Urinary bladder (tissue), 4 donors: ENCODE data around the gene RBBP6. TPM values are rescaled to one million over a fixed set of nuclear protein-coding genes. Genes with fewer than 3 reads are reported as not detected.
"Not testable (repeated sequence)": the region's sequence is repeated elsewhere in the genome, so short reads cannot be mapped to it uniquely, and the experiment has no call there.

Experiments
- DNase-seq: peaks from one replicate; pipeline ENCODE4 v3.0.0-alpha.2; 2015; ENCODE audit errors: extremely low spot score
- H3K27ac ChIP-seq: one replicate; pipeline ENCODE4 v1.5.1; 2013; ENCODE audit warnings: low read depth, mild to moderate bottlenecking, moderate library complexity
- H3K36me3 ChIP-seq: one replicate; pipeline ENCODE4 v1.6.1; 2013; ENCODE audit warnings: mild to moderate bottlenecking, moderate library complexity; ENCODE audit not compliant: insufficient read depth
- H3K4me1 ChIP-seq: one replicate; pipeline ENCODE4 v1.6.1; 2013; ENCODE audit warnings: mild to moderate bottlenecking, moderate library complexity; ENCODE audit not compliant: insufficient read depth
- H3K4me3 ChIP-seq: one replicate; pipeline ENCODE4 v1.5.1; 2013; ENCODE audit warnings: low read depth, low read length
- WGBS: extraction: QIAGEN DNeasy Blood & Tissue Kit; methylation state at CpG from one replicate; pipeline ENCODE4 v1.1.7; 2013; 5-methylcytosine and 5-hydroxymethylcytosine counted together
- polyA plus RNA-seq: library from polyadenylated mRNA; stranded (reverse); fragments of 200-250 nt; gene quantifications from one replicate; pipeline ENCODE4 v1.2.3, GENCODE V29; 2013
- total RNA-seq: library from RNA; depleted of rRNA; stranded (reverse); fragments of >200 nt; gene quantifications from one replicate; pipeline ENCODE4 v1.2.3, GENCODE V29; 2014
- donor health status: healthy with polysubstance abuse.
- donor health status: healthy.

RBBP6 gene
- total and polyA plus RNA-seq, 2 donors: 45.9 to 87.3 TPM

- Histone ChIP-seq H3K36me3 (peaks cover 14% of the 10 kb centered on the region), H3K4me1 (no peaks in the 10 kb centered on the region), H3K27ac (no peak overlapping the region), H3K4me3 (no peak overlapping the region)
- DNase-seq: no peak
These were observed 23.4 kb downstream of the RBBP6 start for GRCh38 chr16:24562811-24563210.

- Histone ChIP-seq H3K4me3 (no peak overlapping the region), H3K36me3 (peaks cover 14% of the 10 kb centered on the region), H3K27ac (no peak overlapping the region), H3K4me1 (no peaks in the 10 kb centered on the region)
- DNase-seq: no peak
- 69% methylated on average over 4 of the region's 4 CpGs for WGBS
These were observed 29.0 kb downstream of the RBBP6 start for GRCh38 chr16:24568392-24568791.

GRCh38 chr16:24571096-24571495, 31.7 kb downstream of the RBBP6 start:
- Histone ChIP-seq H3K36me3 (peaks cover 13% of the 10 kb centered on the region), H3K4me1 (no peaks in the 10 kb centered on the region), H3K4me3 (no peak overlapping the region), H3K27ac (no peak overlapping the region)
- no peak for DNase-seq
- 89% methylated on average over 6 of the region's 6 CpGs for WGBS

- Histone ChIP-seq H3K4me3 (no peak overlapping the region), H3K4me1 (no peaks in the 10 kb centered on the region), H3K27ac (no peak overlapping the region), H3K36me3 (peaks cover 7% of the 10 kb centered on the region)
- no peak for DNase-seq
- 94% methylated on average over 2 of the region's 2 CpGs for WGBS
These were observed 32.7 kb downstream of the RBBP6 start for GRCh38 chr16:24572069-24572468.

GRCh38 chr16:24573141-24573540, 33.8 kb downstream of the RBBP6 start:
- Histone ChIP-seq H3K36me3 (peaks cover 5% of the 10 kb centered on the region), H3K4me3 (no peak overlapping the region), H3K27ac (no peak overlapping the region), H3K4me1 (no peaks in the 10 kb centered on the region)
- 95% methylated on average over 6 of the region's 6 CpGs for WGBS
- no peak for DNase-seq

- H3K36me3 ChIP-seq, H3K4me1 ChIP-seq, H3K4me3 ChIP-seq, DNase-seq, H3K27ac ChIP-seq: not testable (repeated sequence)
- 97% methylated on average over 59 of the region's 66 CpGs for WGBS
These were observed 35.4 kb downstream of the RBBP6 start for GRCh38 chr16:24574515-24575485.

GRCh38 chr16:24575791-24576190, 36.4 kb downstream of the RBBP6 start:
- H3K27ac ChIP-seq, DNase-seq, H3K36me3 ChIP-seq, H3K4me3 ChIP-seq, H3K4me1 ChIP-seq: not testable (repeated sequence)
- 81% methylated on average over 4 of the region's 4 CpGs for WGBS

- Histone ChIP-seq H3K36me3 (no peaks in the 10 kb centered on the region), H3K27ac (no peak overlapping the region), H3K4me1 (no peaks in the 10 kb centered on the region), H3K4me3 (no peak overlapping the region)
- 86% methylated on average over 11 of the region's 11 CpGs for WGBS
- DNase-seq: no peak
These were observed 37.8 kb downstream of the RBBP6 start for GRCh38 chr16:24577167-24577566.

GRCh38 chr16:24580665-24581064, 41.3 kb downstream of the RBBP6 start:
- Histone ChIP-seq H3K27ac (no peak overlapping the region), H3K4me3 (no peak overlapping the region), H3K36me3 (no peaks in the 10 kb centered on the region), H3K4me1 (no peaks in the 10 kb centered on the region)
- 45% methylated on average over 5 of the region's 5 CpGs for WGBS
- DNase-seq: no peak

GRCh38 chr16:24583494-24583893, 44.1 kb downstream of the RBBP6 start:
- 84% methylated on average over 5 of the region's 5 CpGs for WGBS
- no peaks in the 10 kb centered on the region for H3K4me1 ChIP-seq
- DNase-seq: no peak
- H3K4me3 ChIP-seq: no peak overlapping the region
- no peak overlapping the region for H3K27ac ChIP-seq
- no peaks in the 10 kb centered on the region for H3K36me3 ChIP-seq

- H3K4me3 ChIP-seq: no peak overlapping the region
- no peak overlapping the region for H3K27ac ChIP-seq
- no peak for DNase-seq
- WGBS: 61% methylated on average over 1 of the region's 1 CpG
- no peaks in the 10 kb centered on the region for H3K36me3 ChIP-seq
- H3K4me1 ChIP-seq: no peaks in the 10 kb centered on the region
These were observed 50.6 kb downstream of the RBBP6 start for GRCh38 chr16:24589997-24590396.

GRCh38 chr16:24598777-24599437, 59.5 kb downstream of the RBBP6 start:
- Histone ChIP-seq H3K4me1 (no peaks in the 10 kb centered on the region), H3K4me3 (no peak overlapping the region), H3K27ac (no peak overlapping the region), H3K36me3 (no peaks in the 10 kb centered on the region)
- 89% methylated on average over 8 of the region's 8 CpGs for WGBS
- no peak for DNase-seq

GRCh38 chr16:24609417-24609739, 70.0 kb downstream of the RBBP6 start:
- no peak overlapping the region for H3K27ac ChIP-seq
- whole genome bisulfite sequencing: 40% methylated on average over 4 of the region's 4 CpGs
- no peak overlapping the region for H3K4me3 ChIP-seq
- no peaks in the 10 kb centered on the region for H3K4me1 ChIP-seq
- no peak for DNase-seq
- no peaks in the 10 kb centered on the region for H3K36me3 ChIP-seq

- Histone ChIP-seq H3K27ac (no peak overlapping the region), H3K36me3 (no peaks in the 10 kb centered on the region), H3K4me1 (no peaks in the 10 kb centered on the region), H3K4me3 (no peak overlapping the region)
- 5% methylated on average over 22 of the region's 22 CpGs for WGBS
- DNase-seq: peak; percentile 14
These were observed 70.5 kb downstream of the RBBP6 start for GRCh38 chr16:24609740-24610415.
